PC-3 (cell line): ENCODE results near the gene ACR.

Experiments used
- CTCF ChIP-seq: fragments of 300-600 bp; sonication (generic); conservative IDR thresholded peaks from 2 replicates; pipeline ENCODE4 v1.5.1; 2017; ENCODE audit warnings: antibody characterized with exemption, low read depth, mild to moderate bottlenecking, low read length
- EZH2phosphoT487 ChIP-seq: fragments of 300-600 bp; sonication (generic); IDR thresholded peaks from 2 replicates; pipeline ENCODE4 v1.6.1; 2018; ENCODE audit warnings: mild to moderate bottlenecking, antibody characterized with exemption, low read length, borderline replicate concordance

- TF ChIP-seq CTCF, result no peak
- no peak for TF ChIP-seq EZH2phosphoT487
Observed at GRCh38 chr22:50696251-50696798, 41.7 kb upstream of the ACR start.
